PC-3 (cell line): Measurements from ENCODE around the gene ZSWIM8. TPM values are rescaled to one million over a fixed set of nuclear protein-coding genes. Genes with fewer than 3 reads are reported as not detected.

Experiments
- ATAC-seq: fragments of 200-7000 bp; cut with Tn5 transposase; 2 replicates; pipeline ENCODE4 v1.9.1; 2020; ENCODE audit warnings: mild to moderate bottlenecking, moderate library complexity
- BruUV-seq: library from RNA; stranded (reverse); fragments of 400-500 nt; replicated peaks from 2 replicates; lab custom pipeline; 2021; lab: Mats Ljungman, UMichigan
- CTCF ChIA-PET: fragments of 300-600 bp; sonication (Branson Sonifier 250); formaldehyde crosslinking; loops from one replicate; lab custom pipeline; 2022; ENCODE audit warnings: antibody characterized with exemption; lab: Charles Lee
- POLR2A ChIA-PET: fragments of 300-600 bp; sonication (Branson Sonifier 250); formaldehyde crosslinking; loops from one replicate; lab custom pipeline; 2022; ENCODE audit warnings: antibody characterized with exemption; ENCODE audit not compliant: unreplicated experiment; lab: Charles Lee
- DNase-seq: peaks from one replicate; pipeline ENCODE4 v3.0.0-alpha.2; 2015
- H2AFZ ChIP-seq: fragments of 300-600 bp; sonication (generic); 2 replicates; pipeline ENCODE4 v1.6.0; 2016; ENCODE audit warnings: antibody characterized with exemption, low read length
- H3F3A ChIP-seq: fragments of 300-600 bp; sonication (generic); one replicate; pipeline ENCODE4 v1.6.0; 2017; ENCODE audit warnings: antibody characterized with exemption, low read length, control low read depth, mild to moderate bottlenecking; ENCODE audit not compliant: unreplicated experiment
- H3K27ac ChIP-seq: fragments of 300-600 bp; sonication (generic); 2 replicates; pipeline ENCODE4 v1.5.1; 2016; ENCODE audit warnings: mild to moderate bottlenecking, low read length
- H3K27me3 ChIP-seq: fragments of 300-600 bp; sonication (generic); 2 replicates; pipeline ENCODE4 v1.6.1; 2016; ENCODE audit warnings: low read length, mixed read lengths
- H3K36me3 ChIP-seq: fragments of 300-600 bp; sonication (generic); 2 replicates; pipeline ENCODE4 v1.6.1; 2016; ENCODE audit warnings: low read depth, mixed run types, low read length, mixed read lengths
- H3K4me1 ChIP-seq: fragments of 300-600 bp; sonication (generic); 2 replicates; pipeline ENCODE4 v1.5.1; 2016; ENCODE audit warnings: low read length; ENCODE audit not compliant: insufficient read depth
- H3K4me2 ChIP-seq: fragments of 300-600 bp; sonication (generic); 2 replicates; pipeline ENCODE4 v1.6.0; 2016; ENCODE audit warnings: low read length
- H3K4me3 ChIP-seq: fragments of 300-600 bp; sonication (generic); 2 replicates; pipeline ENCODE4 v1.5.1; 2016; ENCODE audit warnings: mild to moderate bottlenecking, low read length, mixed read lengths
- H3K79me2 ChIP-seq: fragments of 300-600 bp; sonication (generic); 2 replicates; pipeline ENCODE4 v1.6.1; 2017; ENCODE audit warnings: low read length, mixed read lengths
- H3K9ac ChIP-seq: fragments of 300-600 bp; sonication (generic); 2 replicates; pipeline ENCODE4 v1.6.0; 2016; ENCODE audit warnings: mild to moderate bottlenecking, low read length
- H3K9me2 ChIP-seq: fragments of 300-600 bp; sonication (generic); replicated peaks from 2 replicates; pipeline ENCODE4 v1.6.1; 2016; ENCODE audit warnings: mixed run types, low read length, mixed read lengths
- H3K9me3 ChIP-seq: fragments of 300-600 bp; sonication (generic); 2 replicates; pipeline ENCODE4 v1.6.1; 2016; ENCODE audit warnings: low read length, mixed read lengths
- H4K20me1 ChIP-seq: fragments of 300-600 bp; sonication (generic); 2 replicates; pipeline ENCODE4 v1.6.1; 2016; ENCODE audit warnings: low read length, mixed read lengths
- EZH2 ChIP-seq: fragments of 300-600 bp; sonication (generic); IDR thresholded peaks from one replicate; pipeline ENCODE4 v1.6.1; 2017; ENCODE audit warnings: antibody characterized with exemption, mild to moderate bottlenecking, low read length; ENCODE audit not compliant: unreplicated experiment
- EZH2phosphoT487 ChIP-seq: fragments of 300-600 bp; sonication (generic); IDR thresholded peaks from 2 replicates; pipeline ENCODE4 v1.6.1; 2018; ENCODE audit warnings: mild to moderate bottlenecking, antibody characterized with exemption, low read length, borderline replicate concordance
- intact Hi-C: fragments of 100-400 bp; cut with micrococcal nuclease; formaldehyde crosslinking; loops from 2 replicates; pipeline ENCODE4 v1.9.0; 2023
- total RNA-seq: library from RNA; depleted of rRNA; stranded (reverse); fragments of >200 nt; gene quantifications from 2 replicates; pipeline ENCODE4 v1.2.3, GENCODE V29; 2014
- TF ChIP-seq, protein P1 (sequence below): fragments of 300-600 bp; sonication (generic); conservative IDR thresholded peaks from 2 replicates; pipeline ENCODE4 v1.5.1; 2017; ENCODE audit warnings: antibody characterized with exemption, low read depth, mild to moderate bottlenecking, low read length

Gene ZSWIM8
- total RNA-seq, 1 experiment from 2014 or later = 152 TPM

DNA sequence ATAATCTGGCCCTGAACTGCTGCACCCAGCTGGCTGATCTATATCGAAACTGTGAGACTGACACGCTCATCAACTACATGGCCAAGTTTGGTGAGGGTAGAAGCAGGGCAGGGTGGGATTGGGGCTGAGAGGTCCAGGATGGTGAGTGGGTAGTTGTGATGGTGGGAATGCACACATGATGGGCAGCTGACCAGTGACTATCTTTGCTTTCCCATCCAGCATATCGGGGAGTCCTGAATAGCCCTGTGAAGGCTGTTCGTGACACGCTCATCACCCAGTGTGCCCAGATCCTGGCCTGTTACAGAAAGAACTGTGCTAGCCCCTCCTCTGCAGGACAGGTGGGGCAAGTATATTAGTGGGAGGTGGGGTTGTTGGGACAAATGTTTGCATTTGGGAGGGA is 16.0 kb upstream of the ZSWIM8 start:
- BruUV-seq = no TSS peak
- no peak overlapping the region for H2AFZ ChIP-seq
- TF ChIP-seq, protein P1, sequence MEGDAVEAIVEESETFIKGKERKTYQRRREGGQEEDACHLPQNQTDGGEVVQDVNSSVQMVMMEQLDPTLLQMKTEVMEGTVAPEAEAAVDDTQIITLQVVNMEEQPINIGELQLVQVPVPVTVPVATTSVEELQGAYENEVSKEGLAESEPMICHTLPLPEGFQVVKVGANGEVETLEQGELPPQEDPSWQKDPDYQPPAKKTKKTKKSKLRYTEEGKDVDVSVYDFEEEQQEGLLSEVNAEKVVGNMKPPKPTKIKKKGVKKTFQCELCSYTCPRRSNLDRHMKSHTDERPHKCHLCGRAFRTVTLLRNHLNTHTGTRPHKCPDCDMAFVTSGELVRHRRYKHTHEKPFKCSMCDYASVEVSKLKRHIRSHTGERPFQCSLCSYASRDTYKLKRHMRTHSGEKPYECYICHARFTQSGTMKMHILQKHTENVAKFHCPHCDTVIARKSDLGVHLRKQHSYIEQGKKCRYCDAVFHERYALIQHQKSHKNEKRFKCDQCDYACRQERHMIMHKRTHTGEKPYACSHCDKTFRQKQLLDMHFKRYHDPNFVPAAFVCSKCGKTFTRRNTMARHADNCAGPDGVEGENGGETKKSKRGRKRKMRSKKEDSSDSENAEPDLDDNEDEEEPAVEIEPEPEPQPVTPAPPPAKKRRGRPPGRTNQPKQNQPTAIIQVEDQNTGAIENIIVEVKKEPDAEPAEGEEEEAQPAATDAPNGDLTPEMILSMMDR = no peak
- TF ChIP-seq EZH2 (no peak), EZH2phosphoT487 (no peak)
- no peak overlapping the region for H3K9ac ChIP-seq
- ChIA-PET POLR2A (no interaction called here), CTCF (interaction anchor here (1.0 kb wide), 1 partner anchor 12 kb away, joined by 3 read pairs; no protein-coding TSS in a partner anchor)
- peaks cover 73% of the 10 kb centered on the region for H3K36me3 ChIP-seq
- ATAC-seq (no peak), DNase-seq (no peak)
- H3K79me2 ChIP-seq = peaks cover 17% of the 10 kb centered on the region
- no peaks in the 10 kb centered on the region for H3K9me2 ChIP-seq
- peaks cover 14% of the 10 kb centered on the region for H3F3A ChIP-seq
- no peaks in the 10 kb centered on the region for H3K27me3 ChIP-seq
- H3K4me3 ChIP-seq = no peak overlapping the region
- peaks cover 11% of the 10 kb centered on the region; the same call in 1 of the 2 replicates for H4K20me1 ChIP-seq
- peaks cover 7% of the 10 kb centered on the region for H3K4me1 ChIP-seq
- intact Hi-C loops = no loop called here
- H3K4me2 ChIP-seq = no peak overlapping the region
- H3K27ac ChIP-seq = no peak overlapping the region
- H3K9me3 ChIP-seq = no peaks in the 10 kb centered on the region

DNA sequence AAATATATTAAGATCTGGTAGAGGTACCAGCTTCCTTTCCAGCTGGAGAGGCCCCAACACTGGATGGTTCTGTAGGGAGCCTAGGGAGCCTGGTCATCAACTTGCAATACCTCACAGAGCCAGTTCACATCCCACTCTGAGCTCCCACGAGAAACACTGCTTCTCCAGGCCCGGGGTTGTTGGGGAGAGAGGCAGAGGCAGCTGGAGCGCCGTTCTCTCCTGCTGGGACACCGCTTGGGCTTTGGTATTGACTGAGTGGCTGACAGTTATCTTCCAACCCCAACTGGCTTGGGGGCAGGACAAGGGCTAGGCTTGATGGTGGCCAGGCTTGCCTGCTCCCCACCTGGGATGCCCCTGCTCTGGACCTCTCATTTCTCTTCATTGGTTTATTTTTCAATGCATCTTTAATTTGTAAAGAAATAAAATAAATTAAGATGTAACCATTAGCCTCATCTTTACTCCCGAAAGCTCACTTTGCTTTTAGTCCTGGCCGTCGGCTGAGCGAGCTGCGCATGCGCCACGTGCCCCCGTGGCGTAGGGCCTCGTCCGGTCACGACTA is 13.6 kb upstream of the ZSWIM8 start:
- peaks cover 22% of the 10 kb centered on the region for H3K4me1 ChIP-seq
- H2AFZ ChIP-seq = peak overlapping the region; percentile 89
- intact Hi-C loops = loop anchor here (1.0 to 5.0 kb wide), 5 partner anchors 8 to 226 kb away; partner anchors contain the start of genes NDST2, SEC24C and VCL
- H3K36me3 ChIP-seq = peaks cover 60% of the 10 kb centered on the region
- peak overlapping the region; percentile 81 for H3K4me2 ChIP-seq
- TF ChIP-seq, protein P1 = no peak
- no peak for TF ChIP-seq EZH2phosphoT487
- no peak for TF ChIP-seq EZH2
- CTCF ChIA-PET = interaction anchor here (0.9 to 2.2 kb wide), 3 partner anchors 48 to 127 kb away, joined by 3 to 10 read pairs (median 4); no protein-coding TSS in a partner anchor
- peak overlapping the region; percentile 71 for H3K27ac ChIP-seq
- no peaks in the 10 kb centered on the region for H3K9me3 ChIP-seq
- peaks cover 41% of the 10 kb centered on the region for H3K79me2 ChIP-seq
- POLR2A ChIA-PET = interaction anchor here (0.5 to 1.8 kb wide), 13 partner anchors 7 to 312 kb away, joined by 3 to 11 read pairs (median 4); partner anchors contain the start of gene CHCHD1
- no peaks in the 10 kb centered on the region for H3K27me3 ChIP-seq
- H3K9me2 ChIP-seq = no peaks in the 10 kb centered on the region
- peaks cover 24% of the 10 kb centered on the region for H4K20me1 ChIP-seq
- H3K9ac ChIP-seq = peak overlapping the region; percentile 78
- TSS peak; percentile 43 for BruUV-seq
- peaks cover 14% of the 10 kb centered on the region for H3F3A ChIP-seq
- peak overlapping the region; percentile 73 for H3K4me3 ChIP-seq
- ATAC-seq (peak; percentile 10), DNase-seq (peak; percentile 96)
